Keratinocyte (primary cell): ENCODE results near the gene DDRGK1.

Experiments
- EZH2 ChIP-seq: IDR thresholded peaks from one replicate; pipeline ENCODE4 v1.6.1; 2012; ENCODE audit warnings: inconsistent platforms, mild to moderate bottlenecking, low read length, moderate library complexity
- TF ChIP-seq, protein P1 (sequence below), 3 experiments: IDR thresholded peaks in 1 of 3; conservative IDR thresholded peaks in 1 of 3; optimal IDR thresholded peaks in 1 of 3; 2 replicates in 2 of 3; 3 replicates in 1 of 3; pipeline versions ENCODE3 to v1.5.1; 2011; ENCODE audit warnings: low read length in 3 of 3, mild to moderate bottlenecking in 3 of 3, moderate library complexity in 2 of 3, control low read depth in 1 of 3, inconsistent platforms in 1 of 3; ENCODE audit not compliant: insufficient read depth in 2 of 3; ENCODE audit errors: extremely low read depth in 1 of 3

DNA sequence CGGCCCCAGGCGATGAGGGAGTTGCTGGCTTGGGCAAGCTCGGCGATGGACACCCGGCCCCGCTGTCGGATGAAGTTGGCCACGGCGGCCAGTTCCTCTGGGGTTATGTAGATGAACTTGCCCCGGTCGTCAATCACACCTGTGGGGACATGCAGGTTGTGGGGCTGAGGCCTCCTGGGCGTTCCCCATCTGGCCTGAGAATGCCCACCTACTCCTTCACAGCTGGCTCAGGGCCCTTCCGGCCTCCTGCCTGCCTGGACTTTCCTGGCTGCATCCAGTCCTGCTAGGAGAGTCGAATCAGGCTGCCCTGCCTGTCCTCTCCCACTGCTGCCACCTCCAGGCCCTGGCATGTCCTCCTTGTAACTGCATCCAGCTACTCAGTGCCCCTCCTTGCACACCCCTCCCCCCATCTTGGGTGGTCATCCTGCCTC, 13.8 kb downstream of the DDRGK1 start:
- no peak for TF ChIP-seq EZH2
- TF ChIP-seq, protein P1, sequence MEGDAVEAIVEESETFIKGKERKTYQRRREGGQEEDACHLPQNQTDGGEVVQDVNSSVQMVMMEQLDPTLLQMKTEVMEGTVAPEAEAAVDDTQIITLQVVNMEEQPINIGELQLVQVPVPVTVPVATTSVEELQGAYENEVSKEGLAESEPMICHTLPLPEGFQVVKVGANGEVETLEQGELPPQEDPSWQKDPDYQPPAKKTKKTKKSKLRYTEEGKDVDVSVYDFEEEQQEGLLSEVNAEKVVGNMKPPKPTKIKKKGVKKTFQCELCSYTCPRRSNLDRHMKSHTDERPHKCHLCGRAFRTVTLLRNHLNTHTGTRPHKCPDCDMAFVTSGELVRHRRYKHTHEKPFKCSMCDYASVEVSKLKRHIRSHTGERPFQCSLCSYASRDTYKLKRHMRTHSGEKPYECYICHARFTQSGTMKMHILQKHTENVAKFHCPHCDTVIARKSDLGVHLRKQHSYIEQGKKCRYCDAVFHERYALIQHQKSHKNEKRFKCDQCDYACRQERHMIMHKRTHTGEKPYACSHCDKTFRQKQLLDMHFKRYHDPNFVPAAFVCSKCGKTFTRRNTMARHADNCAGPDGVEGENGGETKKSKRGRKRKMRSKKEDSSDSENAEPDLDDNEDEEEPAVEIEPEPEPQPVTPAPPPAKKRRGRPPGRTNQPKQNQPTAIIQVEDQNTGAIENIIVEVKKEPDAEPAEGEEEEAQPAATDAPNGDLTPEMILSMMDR (optimal IDR thresholded peaks at IDR 0.05 in 1 of 3, IDR thresholded peaks at IDR 0.05 in 1 of 3, conservative IDR thresholded peaks at IDR 0.05 in 1 of 3; ENCODE audit: extremely low read depth in 1 of 3, insufficient read depth in 2 of 3, low read length in 3 of 3) = peak in 1 of 3 experiments; percentile 18
